Islet precursor cell (in vitro differentiated cells): ENCODE measurements around the gene GNG14.
"Not testable (repeated sequence)": the region's sequence is repeated elsewhere in the genome, so short reads cannot be mapped to it uniquely, and the experiment has no call there.

ENCODE experiments used
- DNase-seq: peaks from one replicate; pipeline ENCODE4 v3.0.0-alpha.2; 2018

Gene GNG14

GRCh38 chr19:12668346-12668745 lies 19.5 kb upstream of the GNG14 start:
- DNase-seq = no peak

GRCh38 chr19:12668932-12669269 lies 18.9 kb upstream of the GNG14 start:
- DNase-seq = no peak

GRCh38 chr19:12669270-12670158 lies 18.3 kb upstream of the GNG14 start:
- DNase-seq = peak; percentile 85

GRCh38 chr19:12670159-12670928 lies 17.5 kb upstream of the GNG14 start:
- peak; percentile 53 for DNase-seq

- no peak for DNase-seq
Measured at GRCh38 chr19:12672744-12673143, 15.1 kb upstream of the GNG14 start.

- no peak for DNase-seq
Measured at GRCh38 chr19:12675399-12675798, 12.4 kb upstream of the GNG14 start.

GRCh38 chr19:12675940-12676339 lies 11.9 kb upstream of the GNG14 start:
- DNase-seq = peak; percentile 46

- DNase-seq = peak; percentile 95
Measured at GRCh38 chr19:12676384-12676792, 11.4 kb upstream of the GNG14 start.

- DNase-seq = peak; percentile 49
Measured at GRCh38 chr19:12676928-12677327, 10.9 kb upstream of the GNG14 start.

- not testable (repeated sequence) for DNase-seq
Measured at GRCh38 chr19:12678039-12678438, 9.8 kb upstream of the GNG14 start.

GRCh38 chr19:12680034-12680433 lies 7.8 kb upstream of the GNG14 start:
- peak; percentile 47 for DNase-seq

- DNase-seq = peak; percentile 99
Measured at GRCh38 chr19:12681074-12681987, 6.5 kb upstream of the GNG14 start, which contains the start of gene DHPS. TSS of gene DHPS (minus strand) at chr19:12681880. CDS start at chr19:12681766, 114 bp downstream.

GRCh38 chr19:12685831-12686230 lies 2.0 kb upstream of the GNG14 start:
- DNase-seq = no peak

GRCh38 chr19:12689012-12689411 lies 1.2 kb downstream of the GNG14 start:
- DNase-seq = no peak

GRCh38 chr19:12689581-12690216 lies 1.9 kb downstream of the GNG14 start:
- DNase-seq = peak; percentile 51

- DNase-seq = no peak
Measured at GRCh38 chr19:12692960-12693359, 5.2 kb downstream of the GNG14 start.

- DNase-seq = peak; percentile 43
Measured at GRCh38 chr19:12694641-12695040, 6.8 kb downstream of the GNG14 start.

GRCh38 chr19:12695096-12695495 lies 7.3 kb downstream of the GNG14 start:
- DNase-seq = no peak

GRCh38 chr19:12695514-12695913 lies 7.7 kb downstream of the GNG14 start:
- DNase-seq = no peak

- DNase-seq = peak; percentile 46
Measured at GRCh38 chr19:12695997-12696365, 8.2 kb downstream of the GNG14 start.

GRCh38 chr19:12696366-12697335 lies 8.9 kb downstream of the GNG14 start, which contains the start of gene FBXW9:
TSS of gene FBXW9 (minus strand) at chr19:12696631. CDS start at chr19:12696581, 50 bp downstream.
- peak; percentile 97 for DNase-seq
